Colonic mucosa (tissue), 4 donors: ENCODE measurements around the gene KLHL13. TPM values are rescaled to one million over a fixed set of nuclear protein-coding genes. Genes with fewer than 3 reads are reported as not detected.

Experiments
- DNase-seq: peaks from one replicate; pipeline ENCODE4 v3.0.0-alpha.2; 2020
- H3K27ac ChIP-seq: fragments of 200-600 bp; one replicate; pipeline ENCODE4 v1.8.0; 2021
- H3K27me3 ChIP-seq: fragments of 200-600 bp; one replicate; pipeline ENCODE4 v1.8.0; 2021
- H3K36me3 ChIP-seq: fragments of 200-600 bp; one replicate; pipeline ENCODE4 v1.8.0; 2021
- H3K4me1 ChIP-seq: fragments of 200-600 bp; one replicate; pipeline ENCODE4 v1.8.0; 2021; ENCODE audit warnings: mild to moderate bottlenecking
- H3K4me3 ChIP-seq: fragments of 200-600 bp; one replicate; pipeline ENCODE4 v1.8.0; 2021
- H3K9ac ChIP-seq, 2 donors: one replicate each; pipeline ENCODE4 v1.7.0; 2013; ENCODE audit warnings: control low read depth in 2 of 2, low read depth in 2 of 2, low read length in 2 of 2
- H3K9me3 ChIP-seq: fragments of 200-600 bp; one replicate; pipeline ENCODE4 v1.8.0; 2021
- CTCF ChIP-seq: fragments of 200-600 bp; IDR thresholded peaks from one replicate; pipeline ENCODE4 v1.8.0; 2022; ENCODE audit warnings: antibody characterized with exemption, mild to moderate bottlenecking
- intact Hi-C: fragments of 100-400 bp; cut with DNase I; formaldehyde crosslinking; loops from one replicate; pipeline ENCODE4 v1.14.1; 2022
- total RNA-seq, 2 donors: library from RNA; stranded (reverse); fragmentation: NEBNext Ultra II Directional in 1 of 2; extraction: Animal tissue kit (Norgen Biotek cat#: 25700) in 1 of 2; gene quantifications; one replicate each; pipeline ENCODE4 v1.2.1, GENCODE V29; 2021
- donor health status: healthy.
- donor health status: DM: no; HTN: no; CAD: no.
- donor health status: DM: no; HTN: no; CAD: no.

The KLHL13 gene
- total RNA-seq, 2 donors from 2014 or later: 2.7 to 3.0 TPM

GRCh38 chrX:118109065-118109464 is 7.5 kb downstream of the KLHL13 start:
- intact Hi-C loops: no loop called here
- H3K27me3 ChIP-seq: no peaks in the 10 kb centered on the region
- H3K9me3 ChIP-seq: no peaks in the 10 kb centered on the region
- no peak for DNase-seq
- H3K36me3 ChIP-seq: no peaks in the 10 kb centered on the region
- H3K4me3 ChIP-seq: no peak overlapping the region
- H3K4me1 ChIP-seq: no peaks in the 10 kb centered on the region
- H3K27ac ChIP-seq: no peak overlapping the region
- no peak for TF ChIP-seq CTCF
- no peak overlapping the region for H3K9ac ChIP-seq

- no peak for DNase-seq
- TF ChIP-seq CTCF: no peak
- no peaks in the 10 kb centered on the region for H3K36me3 ChIP-seq
- no peaks in the 10 kb centered on the region for H3K4me1 ChIP-seq
- no peaks in the 10 kb centered on the region for H3K27me3 ChIP-seq
- intact Hi-C loops: no loop called here
- no peak overlapping the region for H3K27ac ChIP-seq
- H3K9ac ChIP-seq: no peak overlapping the region
- H3K9me3 ChIP-seq: no peaks in the 10 kb centered on the region
- no peak overlapping the region for H3K4me3 ChIP-seq
Observed at GRCh38 chrX:118108304-118108703, 8.3 kb downstream of the KLHL13 start.

- Histone ChIP-seq H3K4me1 (no peaks in the 10 kb centered on the region), H3K9me3 (no peaks in the 10 kb centered on the region), H3K27ac (no peak overlapping the region), H3K27me3 (no peaks in the 10 kb centered on the region), H3K9ac (no peak overlapping the region), H3K36me3 (no peaks in the 10 kb centered on the region), H3K4me3 (no peak overlapping the region)
- intact Hi-C loops: no loop called here
- no peak for TF ChIP-seq CTCF
- no peak for DNase-seq
Observed at GRCh38 chrX:118100091-118100490, 16.5 kb downstream of the KLHL13 start.

- no peak for TF ChIP-seq CTCF
- H3K9ac ChIP-seq: no peak overlapping the region
- no peaks in the 10 kb centered on the region for H3K9me3 ChIP-seq
- no peak for DNase-seq
- no peak overlapping the region for H3K4me3 ChIP-seq
- H3K27me3 ChIP-seq: no peaks in the 10 kb centered on the region
- no peaks in the 10 kb centered on the region for H3K36me3 ChIP-seq
- H3K4me1 ChIP-seq: no peaks in the 10 kb centered on the region
- intact Hi-C loops: no loop called here
- no peak overlapping the region for H3K27ac ChIP-seq
Observed at GRCh38 chrX:118088084-118088483, 28.5 kb downstream of the KLHL13 start.

GRCh38 chrX:118074196-118074595 is 42.4 kb downstream of the KLHL13 start:
- Histone ChIP-seq H3K4me3 (no peak overlapping the region), H3K36me3 (no peaks in the 10 kb centered on the region), H3K9me3 (no peaks in the 10 kb centered on the region), H3K27ac (no peak overlapping the region), H3K9ac (no peak overlapping the region), H3K27me3 (no peaks in the 10 kb centered on the region), H3K4me1 (no peaks in the 10 kb centered on the region)
- DNase-seq: no peak
- intact Hi-C loops: no loop called here
- TF ChIP-seq CTCF: no peak
